GM12878 (cell line): ENCODE results near the gene SLC25A48.

ENCODE experiments used
- CTCF ChIP-seq, 3 experiments: IDR thresholded peaks in 2 of 3; conservative IDR thresholded peaks in 1 of 3; 2 replicates each; pipeline ENCODE4 v1.5.1; 2011; ENCODE audit warnings: low read depth in 3 of 3, low read length in 3 of 3, mild to moderate bottlenecking in 3 of 3, control low read depth in 2 of 3, moderate library complexity in 2 of 3, inconsistent platforms in 1 of 3, mixed read lengths in 1 of 3; ENCODE audit not compliant: control insufficient read depth in 2 of 3, insufficient read depth in 1 of 3; ENCODE audit errors: extremely low read depth in 1 of 3
- DPF2 ChIP-seq: fragments of 450-650 bp; IDR thresholded peaks from 2 replicates; pipeline ENCODE4 v1.6.1; 2017; ENCODE audit warnings: mild to moderate bottlenecking
- EGR1 ChIP-seq, 2 experiments: IDR thresholded peaks; 1 replicate in 1 of 2; 2 replicates in 1 of 2; pipeline ENCODE4 v1.6.1; 2011 to 2012; ENCODE audit warnings: low read depth in 2 of 2, low read length in 2 of 2, borderline replicate concordance in 1 of 2, mild to moderate bottlenecking in 1 of 2, moderate library complexity in 1 of 2
- EZH2 ChIP-seq: IDR thresholded peaks from 2 replicates; pipeline ENCODE4 v1.6.1; 2012; ENCODE audit warnings: low read depth, mild to moderate bottlenecking, control low read depth, inconsistent platforms, low read length, borderline replicate concordance; ENCODE audit not compliant: control insufficient read depth
- NFXL1 ChIP-seq: fragments of 450-650 bp; IDR thresholded peaks from 2 replicates; pipeline ENCODE4 v1.6.1; 2017; ENCODE audit warnings: antibody characterized with exemption, mild to moderate bottlenecking, borderline replicate concordance
- SIN3A ChIP-seq: IDR thresholded peaks from 2 replicates; pipeline ENCODE4 v1.6.1; 2012; ENCODE audit warnings: low read depth, low read length, improper control_type of control experiment
- SPI1 ChIP-seq: IDR thresholded peaks from 2 replicates; pipeline ENCODE4 v1.6.1; 2011; ENCODE audit warnings: low read depth, mild to moderate bottlenecking, low read length, moderate library complexity, borderline replicate concordance; ENCODE audit not compliant: insufficient read depth
- TAF1 ChIP-seq: IDR thresholded peaks from 2 replicates; pipeline ENCODE4 v1.6.1; 2011; ENCODE audit warnings: mild to moderate bottlenecking, low read depth, low read length, borderline replicate concordance
- USF2 ChIP-seq: IDR thresholded peaks from 2 replicates; pipeline ENCODE4 v1.6.1; 2011; ENCODE audit warnings: low read depth, low read length, improper control_type of control experiment, borderline replicate concordance
- YY1 ChIP-seq: IDR thresholded peaks from 2 replicates; pipeline ENCODE4 v1.6.1; 2011; ENCODE audit warnings: low read depth, mild to moderate bottlenecking, low read length

- TF ChIP-seq TAF1 (no peak), SIN3A (no peak), SPI1 (no peak), EZH2 (no peak), EGR1 (IDR thresholded peaks at IDR 0.05; ENCODE audit: borderline replicate concordance in 1 of 2, low read depth in 2 of 2, low read length in 2 of 2) (no peak), DPF2 (no peak), YY1 (no peak), CTCF (IDR thresholded peaks at IDR 0.05 in 2 of 3, conservative IDR thresholded peaks at IDR 0.05 in 1 of 3; ENCODE audit: control insufficient read depth in 2 of 3, extremely low read depth in 1 of 3, insufficient read depth in 1 of 3, low read depth in 3 of 3, low read length in 3 of 3) (no peak), USF2 (no peak), NFXL1 (no peak)
Observed at GRCh38 chr5:135831439-135831838, 3.0 kb upstream of the SLC25A48 start.
